ENCODE measurements around the gene RB1.
"Not testable (repeated sequence)": the region's sequence is repeated elsewhere in the genome, so short reads cannot be mapped to it uniquely, and the experiment has no call there.

Gene RB1

DNA sequence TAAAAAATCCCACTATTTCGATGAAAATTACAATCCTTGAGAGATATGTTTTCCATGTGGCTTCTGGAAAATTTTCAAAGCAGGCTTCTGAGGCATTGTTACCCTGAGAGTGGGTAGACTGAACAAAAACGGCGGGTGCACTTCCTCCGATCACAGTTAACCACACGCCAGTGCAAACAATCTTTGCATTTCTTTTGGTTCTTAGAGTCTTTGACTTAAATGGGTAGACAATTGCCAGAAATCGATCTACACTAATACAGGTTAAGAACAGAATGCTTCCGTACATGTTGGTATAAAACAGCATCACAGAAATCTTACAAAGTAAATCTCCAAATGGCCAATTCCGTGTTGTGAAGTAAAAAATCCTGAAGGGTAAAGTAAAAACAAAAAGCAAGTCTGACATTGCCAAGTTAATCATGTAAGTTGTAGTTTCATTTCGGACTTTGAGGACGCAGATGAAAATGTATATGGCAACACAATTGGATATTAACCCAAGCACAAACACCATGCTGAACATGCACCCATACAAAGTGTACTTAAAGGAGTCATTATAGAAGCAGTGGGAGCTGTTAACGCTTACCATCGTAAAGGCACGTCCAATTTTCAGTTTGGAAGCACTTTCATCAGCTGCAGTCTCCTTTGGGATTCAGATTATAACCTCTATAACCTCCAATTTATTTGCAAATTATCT is 108.4 kb downstream of the RB1 start:
- no peak for DNase-seq

- no peak for DNase-seq
Measured at GRCh38 chr13:48412881-48413351, 109.4 kb downstream of the RB1 start, which contains the start of gene LPAR6. TSS of gene LPAR6 (minus strand) at chr13:48413113. CDS start at chr13:48412423, 690 bp downstream.

GRCh38 chr13:48414501-48414900 is 111.0 kb downstream of the RB1 start:
- DNase-seq: no peak

- DNase-seq: no peak
Measured at GRCh38 chr13:48415516-48415915, 112.0 kb downstream of the RB1 start.

GRCh38 chr13:48422003-48422402 is 118.5 kb downstream of the RB1 start:
- DNase-seq: not testable (repeated sequence)

DNA sequence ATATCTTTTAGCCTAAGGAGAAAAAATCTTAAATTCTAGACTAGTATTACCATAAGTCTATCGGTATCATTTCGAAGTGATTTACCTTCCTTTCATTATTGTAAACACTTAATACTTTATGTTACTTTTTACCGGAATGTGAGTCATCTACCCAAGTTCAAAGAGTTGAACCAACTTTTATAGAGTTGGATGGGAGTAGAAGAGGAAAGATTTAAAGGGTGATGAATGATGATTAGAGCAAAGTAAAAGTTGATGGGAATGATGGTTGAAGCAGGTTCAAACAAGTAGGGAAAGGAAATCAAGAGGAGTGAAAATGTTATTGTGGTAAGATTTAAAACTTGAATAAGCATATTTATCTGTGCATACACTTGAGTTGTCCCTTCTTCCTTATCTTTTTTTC is 120.7 kb downstream of the RB1 start:
- DNase-seq: no peak

GRCh38 chr13:48426052-48426451 is 122.5 kb downstream of the RB1 start:
- DNase-seq: no peak

DNA sequence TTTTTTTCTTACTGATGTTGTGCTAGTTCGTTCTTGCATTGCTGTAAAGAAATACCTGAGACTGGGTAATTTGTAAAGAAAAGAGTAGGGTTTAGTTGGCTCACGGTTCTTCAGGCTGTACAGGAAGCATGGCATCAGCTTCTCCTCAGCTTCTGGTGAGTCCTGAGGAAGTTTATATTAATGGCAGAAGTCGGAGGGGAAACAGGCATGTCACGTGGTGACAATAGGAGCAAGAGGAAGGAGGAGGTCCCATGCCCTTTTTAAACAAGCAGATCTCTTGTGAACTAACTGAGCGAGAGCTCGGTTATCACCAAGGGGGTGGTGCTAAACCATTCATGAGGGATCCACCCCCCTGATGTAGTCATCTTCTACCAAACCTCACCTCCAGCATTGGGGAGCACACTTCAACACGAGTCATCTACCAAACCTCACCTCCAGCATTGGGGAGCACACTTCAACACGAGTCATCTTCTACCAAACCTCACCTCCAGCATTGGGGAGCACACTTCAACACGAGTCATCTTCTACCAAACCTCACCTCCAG is 123.3 kb downstream of the RB1 start:
- DNase-seq: not testable (repeated sequence)

GRCh38 chr13:48429036-48429435 is 125.5 kb downstream of the RB1 start:
- no peak for DNase-seq

DNA sequence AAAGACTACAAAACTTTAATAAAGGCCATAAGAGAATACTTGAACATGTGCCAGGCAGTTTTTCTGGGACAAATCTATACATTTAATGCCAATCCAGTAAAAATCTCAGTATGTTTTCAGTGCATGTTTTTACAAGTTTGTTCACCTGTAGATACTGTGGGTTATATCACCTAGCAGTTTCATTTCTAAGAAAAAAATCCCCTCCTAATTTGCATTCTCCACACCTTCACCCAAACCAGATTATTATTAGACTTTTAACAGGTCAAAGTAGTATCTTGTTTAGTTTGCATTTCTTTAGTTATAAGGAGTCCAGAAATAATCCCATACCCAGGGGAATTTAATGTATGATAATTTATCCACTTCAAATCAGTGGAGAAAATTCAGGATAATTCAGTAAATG is 126.3 kb downstream of the RB1 start:
- no peak for DNase-seq

DNA sequence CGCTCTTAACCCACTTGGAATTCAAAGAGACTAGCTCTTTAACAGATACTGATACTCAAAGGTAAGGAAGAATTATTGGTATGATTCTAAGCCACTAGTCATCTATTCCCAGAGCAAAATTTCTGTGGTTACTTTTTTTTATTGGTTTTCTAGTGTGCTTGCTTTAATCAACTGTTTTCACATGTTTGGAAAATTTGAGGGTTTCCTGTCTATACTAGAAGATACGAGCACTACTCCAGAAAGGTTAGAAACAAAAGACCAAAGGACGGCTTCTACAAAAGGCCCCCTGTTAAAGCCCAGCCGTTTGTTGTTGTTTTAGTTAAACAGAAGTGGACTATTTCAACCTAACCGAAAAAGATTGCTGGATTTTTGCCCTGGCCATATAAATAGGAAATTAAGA is 127.9 kb downstream of the RB1 start:
- no peak for DNase-seq

DNA sequence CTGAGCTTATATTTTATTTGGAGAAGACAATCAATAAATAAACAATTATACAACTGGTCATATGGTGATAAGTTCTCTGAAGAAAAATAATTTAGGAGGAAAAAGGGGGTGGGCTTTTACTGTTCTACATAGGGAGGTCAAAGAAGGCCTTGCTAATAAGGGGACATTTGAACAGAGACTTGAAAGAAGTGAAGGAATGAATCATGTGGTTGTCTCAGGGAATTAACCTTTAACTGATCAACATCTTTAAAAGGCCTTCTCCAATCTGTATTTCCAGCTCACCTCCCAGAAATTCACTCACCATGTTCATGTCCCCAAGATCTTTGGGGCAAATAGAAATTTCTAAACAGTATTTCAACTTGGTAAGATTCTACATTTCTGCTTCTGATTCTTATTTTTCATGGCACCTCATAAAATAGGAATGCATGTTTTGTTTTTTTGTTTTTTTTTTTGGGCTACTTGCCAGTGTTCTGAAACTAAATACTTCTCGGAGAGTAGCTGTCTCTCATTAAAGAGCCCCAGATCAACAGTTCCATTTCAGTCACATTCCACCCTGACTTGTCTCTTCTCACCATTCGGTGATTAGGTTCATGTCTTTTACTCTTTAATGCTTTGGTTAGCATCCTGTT is 128.6 kb downstream of the RB1 start:
- DNase-seq: no peak

- DNase-seq: no peak
Measured at GRCh38 chr13:48434200-48434599, 130.6 kb downstream of the RB1 start.

- no peak for DNase-seq
Measured at GRCh38 chr13:48436661-48437288, 133.2 kb downstream of the RB1 start.

DNA sequence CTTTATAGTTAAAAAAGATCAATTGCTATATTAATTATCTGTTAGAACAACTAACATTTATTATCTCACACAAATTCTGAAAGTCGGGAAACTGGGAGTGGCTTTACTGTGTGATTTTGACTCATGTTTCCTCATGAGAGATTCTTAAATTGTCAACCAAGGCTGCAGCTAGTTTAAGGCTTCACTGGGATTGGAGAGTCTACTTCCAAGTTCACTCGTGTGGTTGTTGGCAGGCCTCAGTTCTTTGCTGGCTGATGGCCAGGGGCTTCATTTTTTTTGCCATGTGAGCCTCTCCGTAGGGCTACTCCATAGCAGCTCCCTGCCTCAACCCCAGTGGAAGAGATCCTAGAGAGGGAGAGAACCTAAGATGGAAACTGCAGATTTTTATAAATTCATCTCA is 133.8 kb downstream of the RB1 start:
- DNase-seq: no peak

- DNase-seq: no peak
Measured at GRCh38 chr13:48443442-48444208, 140.1 kb downstream of the RB1 start.

GRCh38 chr13:48446464-48446863 is 142.9 kb downstream of the RB1 start:
- no peak for DNase-seq

DNA sequence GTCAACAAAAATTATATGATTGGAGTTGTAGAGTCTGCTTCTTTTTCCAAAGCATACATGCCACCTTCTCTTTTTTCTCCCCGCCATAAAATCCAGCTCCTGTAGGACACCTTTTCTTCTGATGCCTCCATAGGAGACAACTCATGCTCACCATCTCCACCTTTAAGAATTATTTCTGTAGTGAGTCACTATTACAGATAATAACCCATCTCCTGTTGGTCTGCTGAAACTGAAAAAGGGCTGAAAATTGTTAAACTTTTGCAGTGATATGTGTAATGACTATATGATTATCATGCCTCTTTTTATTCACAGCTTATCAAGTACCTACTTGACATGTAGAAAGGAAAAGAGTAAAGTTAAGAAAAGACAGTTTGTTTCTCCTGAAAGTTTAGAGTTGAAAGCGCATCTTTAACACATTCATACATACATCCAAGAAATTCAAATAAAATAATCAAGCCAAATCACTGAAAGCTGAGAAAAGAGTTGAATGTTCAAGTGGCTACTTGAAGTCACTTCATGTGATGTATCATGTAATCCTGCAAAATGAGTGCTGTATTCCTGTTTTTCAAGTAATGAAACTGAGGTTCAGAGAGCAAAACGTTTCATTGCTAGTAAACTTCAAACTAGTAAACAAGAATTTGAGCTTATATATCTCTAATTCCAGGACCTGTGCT is 144.9 kb downstream of the RB1 start:
- no peak for DNase-seq

- no peak for DNase-seq
Measured at GRCh38 chr13:48448959-48449614, 145.5 kb downstream of the RB1 start.

GRCh38 chr13:48449656-48450055 is 146.1 kb downstream of the RB1 start:
- no peak for DNase-seq

DNA sequence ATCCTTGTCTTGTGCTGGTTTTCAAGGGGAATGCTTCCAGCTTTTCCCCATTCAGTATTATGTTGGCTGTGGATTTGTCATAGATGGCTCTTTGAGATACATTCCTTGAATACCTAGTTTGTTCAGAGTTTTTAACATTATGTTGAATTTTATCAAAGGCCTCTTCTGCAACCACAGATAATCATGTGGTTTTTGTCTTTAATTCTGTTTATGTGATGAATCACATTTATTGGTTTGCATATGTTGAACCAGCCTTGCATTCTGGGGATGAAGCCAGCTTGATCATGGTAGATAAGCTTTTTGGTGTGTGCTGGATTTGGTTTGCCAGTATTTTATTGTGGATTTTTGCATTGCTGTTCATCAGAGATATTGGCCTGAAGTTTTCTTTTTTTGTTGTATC is 147.6 kb downstream of the RB1 start:
- DNase-seq: not testable (repeated sequence)

DNA sequence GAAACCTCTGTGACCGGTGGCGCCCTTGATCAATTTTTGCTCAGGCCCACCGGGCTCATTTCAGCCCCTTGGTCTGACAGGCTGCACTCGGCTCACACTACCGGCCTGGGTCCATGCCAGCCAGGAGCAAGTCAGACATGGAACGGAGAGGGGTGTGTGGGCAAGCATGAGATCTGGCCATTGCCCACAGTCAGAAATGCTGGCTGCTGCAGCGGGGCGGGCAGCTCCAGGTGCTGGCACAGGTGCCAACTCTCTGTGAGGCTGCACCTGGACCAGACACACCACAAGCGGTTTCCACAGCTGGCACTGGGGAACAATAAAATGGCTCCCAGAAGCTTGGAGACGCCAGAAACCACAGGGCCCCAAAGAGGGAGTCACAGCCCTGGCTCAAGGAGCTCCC is 153.0 kb downstream of the RB1 start:
- no peak for DNase-seq
